ENCODE results near the gene CAMK4. TPM values are rescaled to one million over a fixed set of nuclear protein-coding genes. Genes with fewer than 3 reads are reported as not detected.

CAMK4 gene
- total RNA-seq, 1 experiment from 2014 or later = 10.6 TPM

DNA sequence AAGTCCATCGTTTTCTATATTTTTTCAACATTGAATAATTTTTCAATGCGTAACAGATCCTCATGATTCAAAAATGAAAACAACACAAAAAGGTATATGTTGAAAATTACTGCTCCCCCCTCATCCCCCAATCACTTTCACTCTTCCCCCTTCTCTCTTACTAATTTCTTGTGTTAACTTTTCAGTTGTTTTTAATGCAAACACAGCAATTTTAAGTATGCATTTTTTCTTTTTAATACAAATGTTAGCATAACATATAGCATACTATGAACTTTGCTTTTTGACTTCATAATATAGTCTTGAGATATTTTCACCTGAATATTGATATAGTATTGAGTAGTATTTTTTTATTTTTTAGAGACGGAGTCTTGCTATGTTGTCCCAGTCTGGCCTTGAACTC lies 41.1 kb upstream of the CAMK4 start (continued):
- TF ChIP-seq, protein P1, sequence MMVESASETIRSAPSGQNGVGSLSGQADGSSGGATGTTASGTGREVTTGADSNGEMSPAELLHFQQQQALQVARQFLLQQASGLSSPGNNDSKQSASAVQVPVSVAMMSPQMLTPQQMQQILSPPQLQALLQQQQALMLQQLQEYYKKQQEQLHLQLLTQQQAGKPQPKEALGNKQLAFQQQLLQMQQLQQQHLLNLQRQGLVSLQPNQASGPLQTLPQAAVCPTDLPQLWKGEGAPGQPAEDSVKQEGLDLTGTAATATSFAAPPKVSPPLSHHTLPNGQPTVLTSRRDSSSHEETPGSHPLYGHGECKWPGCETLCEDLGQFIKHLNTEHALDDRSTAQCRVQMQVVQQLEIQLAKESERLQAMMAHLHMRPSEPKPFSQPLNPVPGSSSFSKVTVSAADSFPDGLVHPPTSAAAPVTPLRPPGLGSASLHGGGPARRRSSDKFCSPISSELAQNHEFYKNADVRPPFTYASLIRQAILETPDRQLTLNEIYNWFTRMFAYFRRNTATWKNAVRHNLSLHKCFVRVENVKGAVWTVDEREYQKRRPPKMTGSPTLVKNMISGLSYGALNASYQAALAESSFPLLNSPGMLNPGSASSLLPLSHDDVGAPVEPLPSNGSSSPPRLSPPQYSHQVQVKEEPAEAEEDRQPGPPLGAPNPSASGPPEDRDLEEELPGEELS (CRISPR knock-in tag; IDR thresholded peaks at IDR 0.05) = no peak
- TF ChIP-seq, protein P2, sequence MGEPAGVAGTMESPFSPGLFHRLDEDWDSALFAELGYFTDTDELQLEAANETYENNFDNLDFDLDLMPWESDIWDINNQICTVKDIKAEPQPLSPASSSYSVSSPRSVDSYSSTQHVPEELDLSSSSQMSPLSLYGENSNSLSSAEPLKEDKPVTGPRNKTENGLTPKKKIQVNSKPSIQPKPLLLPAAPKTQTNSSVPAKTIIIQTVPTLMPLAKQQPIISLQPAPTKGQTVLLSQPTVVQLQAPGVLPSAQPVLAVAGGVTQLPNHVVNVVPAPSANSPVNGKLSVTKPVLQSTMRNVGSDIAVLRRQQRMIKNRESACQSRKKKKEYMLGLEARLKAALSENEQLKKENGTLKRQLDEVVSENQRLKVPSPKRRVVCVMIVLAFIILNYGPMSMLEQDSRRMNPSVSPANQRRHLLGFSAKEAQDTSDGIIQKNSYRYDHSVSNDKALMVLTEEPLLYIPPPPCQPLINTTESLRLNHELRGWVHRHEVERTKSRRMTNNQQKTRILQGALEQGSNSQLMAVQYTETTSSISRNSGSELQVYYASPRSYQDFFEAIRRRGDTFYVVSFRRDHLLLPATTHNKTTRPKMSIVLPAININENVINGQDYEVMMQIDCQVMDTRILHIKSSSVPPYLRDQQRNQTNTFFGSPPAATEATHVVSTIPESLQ (CRISPR knock-in tag; IDR thresholded peaks at IDR 0.05) = no peak
- no peak for TF ChIP-seq SMAD4 (CRISPR knock-in tag; IDR thresholded peaks at IDR 0.05)
- no peak for TF ChIP-seq NR2C2 (CRISPR knock-in tag; IDR thresholded peaks at IDR 0.05)
- no peak for TF ChIP-seq TCF7 (CRISPR knock-in tag; IDR thresholded peaks at IDR 0.05; ENCODE audit: low read depth)
- TF ChIP-seq, protein P3, sequence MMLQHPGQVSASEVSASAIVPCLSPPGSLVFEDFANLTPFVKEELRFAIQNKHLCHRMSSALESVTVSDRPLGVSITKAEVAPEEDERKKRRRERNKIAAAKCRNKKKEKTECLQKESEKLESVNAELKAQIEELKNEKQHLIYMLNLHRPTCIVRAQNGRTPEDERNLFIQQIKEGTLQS (CRISPR knock-in tag; conservative IDR thresholded peaks at IDR 0.05) = no peak
- TF ChIP-seq, protein P4, sequence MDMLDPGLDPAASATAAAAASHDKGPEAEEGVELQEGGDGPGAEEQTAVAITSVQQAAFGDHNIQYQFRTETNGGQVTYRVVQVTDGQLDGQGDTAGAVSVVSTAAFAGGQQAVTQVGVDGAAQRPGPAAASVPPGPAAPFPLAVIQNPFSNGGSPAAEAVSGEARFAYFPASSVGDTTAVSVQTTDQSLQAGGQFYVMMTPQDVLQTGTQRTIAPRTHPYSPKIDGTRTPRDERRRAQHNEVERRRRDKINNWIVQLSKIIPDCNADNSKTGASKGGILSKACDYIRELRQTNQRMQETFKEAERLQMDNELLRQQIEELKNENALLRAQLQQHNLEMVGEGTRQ (CRISPR knock-in tag; IDR thresholded peaks at IDR 0.05) = no peak
- TF ChIP-seq GABPB1 (CRISPR knock-in tag; IDR thresholded peaks at IDR 0.05) = no peak
- no peak for TF ChIP-seq ELF4 (CRISPR knock-in tag; IDR thresholded peaks at IDR 0.05; ENCODE audit: low read depth)
- no peak for TF ChIP-seq GRHL2 (CRISPR knock-in tag; IDR thresholded peaks at IDR 0.05; ENCODE audit: insufficient replicate concordance, severe bottlenecking)

DNA sequence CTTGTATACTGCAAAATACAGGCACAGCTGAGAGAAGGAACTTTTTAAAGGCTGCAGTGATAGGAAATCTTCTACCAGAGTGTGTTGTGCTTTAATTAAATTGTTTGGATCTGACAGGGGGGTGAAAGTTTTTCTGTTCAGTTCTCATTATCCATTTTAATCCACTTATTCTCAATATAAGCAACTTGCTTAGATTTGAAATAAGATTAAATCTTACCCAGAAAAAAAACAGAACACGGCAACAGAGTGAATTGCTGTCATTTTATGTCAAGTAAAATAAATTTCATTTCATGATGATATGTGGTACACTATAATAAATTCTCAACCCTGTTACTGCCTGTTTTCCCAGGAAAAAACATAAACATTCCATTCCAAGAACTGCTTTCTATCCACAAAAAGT lies 37.1 kb upstream of the CAMK4 start:
- Mint-ChIP-seq H3K36me3 (no peaks in the 10 kb centered on the region), H3K4me3 (no peak overlapping the region), H3K9me3 (no peaks in the 10 kb centered on the region), H3K27me3 (ENCODE audit: low read depth) (no peaks in the 10 kb centered on the region), H3K4me1 (peaks cover 5% of the 10 kb centered on the region), H3K27ac (no peak overlapping the region)
- POLR2A ChIA-PET = no interaction called here
- no peak for TF ChIP-seq RELA (CRISPR knock-in tag; IDR thresholded peaks at IDR 0.05; ENCODE audit: borderline replicate concordance)
- TF ChIP-seq, protein P5, sequence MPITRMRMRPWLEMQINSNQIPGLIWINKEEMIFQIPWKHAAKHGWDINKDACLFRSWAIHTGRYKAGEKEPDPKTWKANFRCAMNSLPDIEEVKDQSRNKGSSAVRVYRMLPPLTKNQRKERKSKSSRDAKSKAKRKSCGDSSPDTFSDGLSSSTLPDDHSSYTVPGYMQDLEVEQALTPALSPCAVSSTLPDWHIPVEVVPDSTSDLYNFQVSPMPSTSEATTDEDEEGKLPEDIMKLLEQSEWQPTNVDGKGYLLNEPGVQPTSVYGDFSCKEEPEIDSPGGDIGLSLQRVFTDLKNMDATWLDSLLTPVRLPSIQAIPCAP (CRISPR knock-in tag; IDR thresholded peaks at IDR 0.05) = no peak
- TF ChIP-seq JAZF1 (CRISPR knock-in tag; IDR thresholded peaks at IDR 0.05) = no peak
- ATAC-seq = no peak
- no peak for DNase-seq (ENCODE audit: low spot score)
- CTCF ChIA-PET = no interaction called here

DNA sequence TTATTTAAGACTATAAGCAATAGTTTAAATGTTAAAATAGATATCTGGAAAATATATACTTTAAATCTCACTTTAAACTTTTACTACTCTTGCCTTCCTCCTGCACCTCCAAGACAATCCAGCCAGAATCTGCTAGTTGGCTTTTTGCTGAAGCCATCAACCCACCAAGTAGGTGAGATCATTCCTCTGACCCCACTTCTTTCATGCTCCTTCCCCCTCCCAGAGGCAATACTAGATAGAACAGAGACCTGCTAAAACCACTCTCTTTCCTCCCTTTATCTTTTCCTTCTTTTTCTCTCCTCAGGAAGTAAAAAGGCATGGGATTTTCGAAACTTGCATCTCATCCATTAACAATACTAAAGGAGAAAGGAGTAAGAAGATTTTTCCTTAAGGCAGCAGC lies 30.1 kb upstream of the CAMK4 start:
- H3K9me3 Mint-ChIP-seq = no peaks in the 10 kb centered on the region
- no peaks in the 10 kb centered on the region for H3K27me3 Mint-ChIP-seq (ENCODE audit: low read depth)
- ChIA-PET POLR2A (no interaction called here), CTCF (no interaction called here)
- H3K27ac Mint-ChIP-seq = peak overlapping the region; percentile 32; the same call in 1 of the 2 replicates
- H3K4me3 Mint-ChIP-seq = no peak overlapping the region
- no peak for DNase-seq (ENCODE audit: low spot score)
- peaks cover 17% of the 10 kb centered on the region for H3K4me1 Mint-ChIP-seq
- TF ChIP-seq, protein P6, sequence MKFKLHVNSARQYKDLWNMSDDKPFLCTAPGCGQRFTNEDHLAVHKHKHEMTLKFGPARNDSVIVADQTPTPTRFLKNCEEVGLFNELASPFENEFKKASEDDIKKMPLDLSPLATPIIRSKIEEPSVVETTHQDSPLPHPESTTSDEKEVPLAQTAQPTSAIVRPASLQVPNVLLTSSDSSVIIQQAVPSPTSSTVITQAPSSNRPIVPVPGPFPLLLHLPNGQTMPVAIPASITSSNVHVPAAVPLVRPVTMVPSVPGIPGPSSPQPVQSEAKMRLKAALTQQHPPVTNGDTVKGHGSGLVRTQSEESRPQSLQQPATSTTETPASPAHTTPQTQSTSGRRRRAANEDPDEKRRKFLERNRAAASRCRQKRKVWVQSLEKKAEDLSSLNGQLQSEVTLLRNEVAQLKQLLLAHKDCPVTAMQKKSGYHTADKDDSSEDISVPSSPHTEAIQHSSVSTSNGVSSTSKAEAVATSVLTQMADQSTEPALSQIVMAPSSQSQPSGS (CRISPR knock-in tag; IDR thresholded peaks at IDR 0.05; ENCODE audit: borderline replicate concordance, low read depth) = no peak
- TF ChIP-seq CREM (CRISPR knock-in tag; IDR thresholded peaks at IDR 0.05) (no peak), ZNF671 (CRISPR knock-in tag; IDR thresholded peaks at IDR 0.05) (no peak), NFYB (CRISPR knock-in tag; conservative IDR thresholded peaks at IDR 0.05; ENCODE audit: low read depth) (no peak), NR3C1 (CRISPR knock-in tag; conservative IDR thresholded peaks at IDR 0.05; ENCODE audit: low read depth) (no peak), ZNF317 (CRISPR knock-in tag; IDR thresholded peaks at IDR 0.05; ENCODE audit: borderline replicate concordance, low read depth) (no peak)
- ATAC-seq = peak; percentile 61; the same call in 1 of the 2 replicates
- H3K36me3 Mint-ChIP-seq = no peaks in the 10 kb centered on the region
